DND-41 (cell line): ENCODE data around the gene CD22.

Experiments used
- CTCF ChIP-seq: IDR thresholded peaks from 2 replicates; pipeline ENCODE4 v1.5.1; 2012; ENCODE audit warnings: borderline replicate concordance, low read length, moderate library complexity, mild to moderate bottlenecking; ENCODE audit not compliant: poor library complexity, severe bottlenecking; ENCODE audit errors: extremely low read depth
- EZH2 ChIP-seq: IDR thresholded peaks from 3 replicates; pipeline ENCODE4 v1.6.1; 2012; ENCODE audit warnings: borderline replicate concordance, low read depth, mild to moderate bottlenecking, moderate library complexity, low read length, inconsistent platforms; ENCODE audit not compliant: severe bottlenecking

GRCh38 chr19:35279374-35279773, 49.6 kb upstream of the CD22 start:
- TF ChIP-seq CTCF (no peak), EZH2 (no peak)
